ENCODE results near the gene ADGRG3.

Gene ADGRG3

GRCh38 chr16:57668263-57668571, at the start of gene ADGRG3:
TSS of gene ADGRG3 (plus strand) at chr16:57668306. CDS start at chr16:57668348, 42 bp downstream.
- no peak for TF ChIP-seq CTCF (IDR thresholded peaks at IDR 0.05)
- no peak for DNase-seq
- H3K9me3 Mint-ChIP-seq: no peaks in the 10 kb centered on the region
- peak within 1 kb of the TSS; percentile 42 for H3K27ac Mint-ChIP-seq
- no peaks in the 10 kb centered on the region for H3K36me3 Mint-ChIP-seq (ENCODE audit: low read depth)
- peaks cover 45% of the 10 kb centered on the region for H3K4me1 Mint-ChIP-seq
- H3K27me3 Mint-ChIP-seq (ENCODE audit: low read depth, poor library complexity): no peaks in the 10 kb centered on the region
- H3K4me3 Mint-ChIP-seq: no peak within 1 kb of the TSS

- no peak overlapping the region for H3K4me3 Mint-ChIP-seq
- H3K27ac Mint-ChIP-seq: no peak overlapping the region
- no peak for TF ChIP-seq CTCF (IDR thresholded peaks at IDR 0.05)
- peaks cover 44% of the 10 kb centered on the region for H3K4me1 Mint-ChIP-seq
- no peaks in the 10 kb centered on the region for H3K9me3 Mint-ChIP-seq
- H3K27me3 Mint-ChIP-seq (ENCODE audit: low read depth, poor library complexity): no peaks in the 10 kb centered on the region
- DNase-seq: no peak
- no peaks in the 10 kb centered on the region for H3K36me3 Mint-ChIP-seq (ENCODE audit: low read depth)
Observed at GRCh38 chr16:57619133-57619605, 48.9 kb upstream of the ADGRG3 start.

- H3K4me1 Mint-ChIP-seq: peaks cover 50% of the 10 kb centered on the region
- no peak for TF ChIP-seq CTCF (IDR thresholded peaks at IDR 0.05)
- no peak overlapping the region for H3K27ac Mint-ChIP-seq
- H3K36me3 Mint-ChIP-seq (ENCODE audit: low read depth): no peaks in the 10 kb centered on the region
- H3K27me3 Mint-ChIP-seq (ENCODE audit: low read depth, poor library complexity): no peaks in the 10 kb centered on the region
- DNase-seq: no peak
- H3K9me3 Mint-ChIP-seq: no peaks in the 10 kb centered on the region
- H3K4me3 Mint-ChIP-seq: no peak overlapping the region
Observed at GRCh38 chr16:57619606-57620334, 48.3 kb upstream of the ADGRG3 start.

- TF ChIP-seq CTCF (IDR thresholded peaks at IDR 0.05): no peak
- H3K27me3 Mint-ChIP-seq (ENCODE audit: low read depth, poor library complexity): peaks cover 3% of the 10 kb centered on the region
- no peak overlapping the region for H3K4me3 Mint-ChIP-seq
- H3K27ac Mint-ChIP-seq: no peak overlapping the region
- peaks cover 58% of the 10 kb centered on the region for H3K4me1 Mint-ChIP-seq
- no peaks in the 10 kb centered on the region for H3K9me3 Mint-ChIP-seq
- DNase-seq: no peak
- no peaks in the 10 kb centered on the region for H3K36me3 Mint-ChIP-seq (ENCODE audit: low read depth)
Observed at GRCh38 chr16:57620335-57621231, 47.5 kb upstream of the ADGRG3 start.

GRCh38 chr16:57621521-57622271, 46.4 kb upstream of the ADGRG3 start:
- H3K27ac Mint-ChIP-seq: peak overlapping the region; percentile 65
- H3K9me3 Mint-ChIP-seq: no peaks in the 10 kb centered on the region
- no peaks in the 10 kb centered on the region for H3K36me3 Mint-ChIP-seq (ENCODE audit: low read depth)
- H3K27me3 Mint-ChIP-seq (ENCODE audit: low read depth, poor library complexity): peaks cover 3% of the 10 kb centered on the region
- TF ChIP-seq CTCF (IDR thresholded peaks at IDR 0.05): no peak
- H3K4me3 Mint-ChIP-seq: no peak overlapping the region
- no peak for DNase-seq
- peaks cover 69% of the 10 kb centered on the region for H3K4me1 Mint-ChIP-seq
